BE2C (cell line): Measurements from ENCODE around the gene AUTS2.

ENCODE experiments used
- DNase-seq: peaks from one replicate; pipeline ENCODE4 v3.0.0-alpha.2; 2020
- H3K27me3 ChIP-seq: fragments of 250-450 bp; sonication (Bioruptor Pico); 2 replicates; pipeline ENCODE4 v1.5.1; 2020; ENCODE audit warnings: mild to moderate bottlenecking
- H3K36me3 ChIP-seq: fragments of 250-450 bp; sonication (Bioruptor Pico); 2 replicates; pipeline ENCODE4 v1.5.1; 2020; ENCODE audit warnings: mild to moderate bottlenecking
- H3K4me1 ChIP-seq: fragments of 250-450 bp; sonication (Bioruptor Pico); 2 replicates; pipeline ENCODE4 v1.5.1; 2020
- H3K4me3 ChIP-seq: 2 replicates; pipeline ENCODE4 v1.5.1; 2011; ENCODE audit warnings: low read depth, low read length
- H3K9me3 ChIP-seq: fragments of 250-450 bp; sonication (Bioruptor Pico); 2 replicates; pipeline ENCODE4 v1.5.1; 2020
- CTCF ChIP-seq: IDR thresholded peaks from 2 replicates; pipeline ENCODE4 v1.5.1; 2012; ENCODE audit warnings: mild to moderate bottlenecking, low read depth, low read length

Gene AUTS2

GRCh38 chr7:70579397-70580097 is 981.3 kb downstream of the AUTS2 start:
- Histone ChIP-seq H3K4me3 (no peak overlapping the region), H3K4me1 (peaks cover 29% of the 10 kb centered on the region), H3K9me3 (no peaks in the 10 kb centered on the region), H3K27me3 (no peaks in the 10 kb centered on the region), H3K36me3 (no peaks in the 10 kb centered on the region)
- no peak for DNase-seq
- no peak for TF ChIP-seq CTCF

GRCh38 chr7:70580161-70580560 is 981.9 kb downstream of the AUTS2 start:
- no peaks in the 10 kb centered on the region for H3K27me3 ChIP-seq
- H3K36me3 ChIP-seq: no peaks in the 10 kb centered on the region
- DNase-seq: no peak
- TF ChIP-seq CTCF: no peak
- no peaks in the 10 kb centered on the region for H3K9me3 ChIP-seq
- H3K4me3 ChIP-seq: no peak overlapping the region
- peaks cover 23% of the 10 kb centered on the region for H3K4me1 ChIP-seq

- DNase-seq: peak; percentile 52
- Histone ChIP-seq H3K27me3 (no peaks in the 10 kb centered on the region), H3K4me3 (peak overlapping the region; percentile 30), H3K36me3 (no peaks in the 10 kb centered on the region), H3K4me1 (peaks cover 13% of the 10 kb centered on the region; the same call in 1 of the 2 replicates), H3K9me3 (no peaks in the 10 kb centered on the region)
- no peak for TF ChIP-seq CTCF
These were observed 984.9 kb downstream of the AUTS2 start for GRCh38 chr7:70582927-70583895.

GRCh38 chr7:70583965-70584883 is 985.9 kb downstream of the AUTS2 start:
- Histone ChIP-seq H3K4me3 (peak overlapping the region; percentile 30), H3K9me3 (no peaks in the 10 kb centered on the region), H3K27me3 (no peaks in the 10 kb centered on the region), H3K36me3 (no peaks in the 10 kb centered on the region), H3K4me1 (peaks cover 13% of the 10 kb centered on the region; the same call in 1 of the 2 replicates)
- TF ChIP-seq CTCF: no peak
- peak; percentile 36 for DNase-seq

- H3K4me3 ChIP-seq: no peak overlapping the region
- DNase-seq: peak; percentile 37
- H3K36me3 ChIP-seq: no peaks in the 10 kb centered on the region
- peak; percentile 65 for TF ChIP-seq CTCF
- H3K27me3 ChIP-seq: no peaks in the 10 kb centered on the region
- no peaks in the 10 kb centered on the region for H3K9me3 ChIP-seq
- peaks cover 13% of the 10 kb centered on the region; the same call in 1 of the 2 replicates for H3K4me1 ChIP-seq
These were observed 986.8 kb downstream of the AUTS2 start for GRCh38 chr7:70585071-70585470.
